Activated CD4-positive, alpha-beta T cell treated with anti-CD3 and anti-CD28 coated beads, Interleukin-2, amount 10 ng/mL, durations not matched to agents 24 days and 14 days (primary cell): ENCODE measurements around the gene NUDT9. TPM values are rescaled to one million over a fixed set of nuclear protein-coding genes. Genes with fewer than 3 reads are reported as not detected.

Experiments
- total RNA-seq: library from RNA; stranded (reverse); gene quantifications from 2 replicates; pipeline ENCODE4 v1.2.3, GENCODE V29; 2022

The NUDT9 gene
- total RNA-seq, 1 donor from 2014 or later: 17.4 TPM

Other genes with a start within 250 kb of the NUDT9 start
- gene KLHL8, start 202.0 kb upstream of the NUDT9 start, total RNA-seq: 16.5 and 17.1 TPM in 2 replicates
- gene HSD17B13, start 99.7 kb upstream of the NUDT9 start, total RNA-seq: 0.19 TPM in 2 replicates
- gene HSD17B11, start 31.4 kb upstream of the NUDT9 start, total RNA-seq: 12.1 and 13.0 TPM in 2 replicates
- gene SPARCL1, start 106.8 kb downstream of the NUDT9 start, total RNA-seq: not detected in 2 replicates
- not detected in 2 replicates for gene DSPP, start 186.0 kb downstream of the NUDT9 start, total RNA-seq
- gene DMP1, start 227.7 kb downstream of the NUDT9 start, total RNA-seq: not detected in 2 replicates